A549 (cell line): ENCODE data around the gene CRYGA.

Source experiments
- JUN ChIP-seq, 2 experiments: fragments of >200 bp; sonication (Bioruptor Twin); formaldehyde crosslinking; IDR thresholded peaks; 2 replicates in 1 of 2; 3 replicates in 1 of 2; pipeline ENCODE4 v1.6.1; 2016 to 2017
- POLR2A ChIP-seq: IDR thresholded peaks from 2 replicates; pipeline ENCODE4 v1.6.1; 2012; ENCODE audit warnings: mild to moderate bottlenecking, low read length
- TF ChIP-seq, protein P1 (sequence below): fragments of >200 bp; sonication (Bioruptor Twin); formaldehyde crosslinking; IDR thresholded peaks from 3 replicates; pipeline ENCODE4 v1.5.1; 2016

DNA sequence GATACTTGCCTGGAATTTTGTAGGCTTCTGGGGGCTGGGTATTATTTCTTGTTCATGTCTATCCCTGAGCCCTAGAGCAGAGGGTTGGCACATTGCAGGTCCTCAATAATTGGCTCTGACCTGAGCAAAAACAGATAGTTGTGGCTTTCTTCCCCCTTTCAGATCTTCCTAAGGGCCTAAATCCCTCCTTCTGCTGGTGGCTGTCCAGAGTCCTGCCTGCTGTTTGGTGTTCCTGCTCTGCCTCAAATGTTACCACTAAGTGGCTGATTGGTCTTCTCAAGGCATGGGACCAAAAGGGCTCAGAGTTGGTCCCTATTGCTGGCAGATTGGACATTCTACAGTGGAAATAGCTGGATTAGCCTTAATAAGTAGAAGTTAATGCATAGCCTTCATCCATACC is 16.4 kb downstream of the CRYGA start:
- TF ChIP-seq POLR2A (no peak), JUN (IDR thresholded peaks at IDR 0.05) (no peak)
- TF ChIP-seq, protein P1, sequence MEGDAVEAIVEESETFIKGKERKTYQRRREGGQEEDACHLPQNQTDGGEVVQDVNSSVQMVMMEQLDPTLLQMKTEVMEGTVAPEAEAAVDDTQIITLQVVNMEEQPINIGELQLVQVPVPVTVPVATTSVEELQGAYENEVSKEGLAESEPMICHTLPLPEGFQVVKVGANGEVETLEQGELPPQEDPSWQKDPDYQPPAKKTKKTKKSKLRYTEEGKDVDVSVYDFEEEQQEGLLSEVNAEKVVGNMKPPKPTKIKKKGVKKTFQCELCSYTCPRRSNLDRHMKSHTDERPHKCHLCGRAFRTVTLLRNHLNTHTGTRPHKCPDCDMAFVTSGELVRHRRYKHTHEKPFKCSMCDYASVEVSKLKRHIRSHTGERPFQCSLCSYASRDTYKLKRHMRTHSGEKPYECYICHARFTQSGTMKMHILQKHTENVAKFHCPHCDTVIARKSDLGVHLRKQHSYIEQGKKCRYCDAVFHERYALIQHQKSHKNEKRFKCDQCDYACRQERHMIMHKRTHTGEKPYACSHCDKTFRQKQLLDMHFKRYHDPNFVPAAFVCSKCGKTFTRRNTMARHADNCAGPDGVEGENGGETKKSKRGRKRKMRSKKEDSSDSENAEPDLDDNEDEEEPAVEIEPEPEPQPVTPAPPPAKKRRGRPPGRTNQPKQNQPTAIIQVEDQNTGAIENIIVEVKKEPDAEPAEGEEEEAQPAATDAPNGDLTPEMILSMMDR: no peak
